ENCODE results near the gene C12orf76. TPM values are rescaled to one million over a fixed set of nuclear protein-coding genes. Genes with fewer than 3 reads are reported as not detected.

C12orf76 gene
- total RNA-seq, 1 experiment from 2014 or later, result 10.1 TPM

- CTCF ChIA-PET, result interaction anchor here (1.4 kb wide), 1 partner anchor 385 kb away, joined by 4 read pairs; no protein-coding TSS in a partner anchor
- no peaks in the 10 kb centered on the region for H4K20me1 ChIP-seq (ENCODE audit: insufficient read depth)
- H3K9me3 ChIP-seq (ENCODE audit: control insufficient read depth in 1 of 2, insufficient read depth in 1 of 2, low read depth in 1 of 2, low read length in 2 of 2), result no peaks in the 10 kb centered on the region
- RAD21 ChIA-PET (ENCODE audit: low non-redundant PET in 1 of 2, low total read pairs in 2 of 2, uncharacterized antibody in 2 of 2, unreplicated experiment in 2 of 2), result no interaction called here
- peaks cover 4 to 5% of the 10 kb centered on the region in 2 experiments; a peak in 3 of 4 replicates for H3K36me3 ChIP-seq (ENCODE audit: control insufficient read depth in 1 of 2, insufficient read depth in 2 of 2, low read length in 2 of 2)
- no peak for TF ChIP-seq POLR2AphosphoS5 (IDR thresholded peaks at IDR 0.05; ENCODE audit: low read depth, low read length)
- TF ChIP-seq ZFX (IDR thresholded peaks at IDR 0.05), result no peak
- TF ChIP-seq TCF7L2 (IDR thresholded peaks at IDR 0.05; ENCODE audit: borderline replicate concordance, extremely low read depth, insufficient read depth, insufficient read length), result no peak
- TF ChIP-seq POLR2A (IDR thresholded peaks at IDR 0.05; ENCODE audit: borderline replicate concordance, extremely low read depth, insufficient read depth, insufficient read length), result no peak
- TF ChIP-seq EZH2phosphoT487 (IDR thresholded peaks at IDR 0.05; ENCODE audit: borderline replicate concordance), result no peak
- TF ChIP-seq ZBTB33 (IDR thresholded peaks at IDR 0.05; ENCODE audit: extremely low read depth, insufficient replicate concordance, low read length), result no peak
- no TSS peak for BruUV-seq (replicated peaks)
- peak overlapping the region in 1 of 2 experiments; percentile 99; a peak in 1 of 4 replicates for H3K4me3 ChIP-seq (replicated peaks in 1 of 2; ENCODE audit: low read depth in 1 of 2, low read length in 2 of 2)
- H3K27me3 ChIP-seq (ENCODE audit: insufficient read depth, low read length), result no peaks in the 10 kb centered on the region
- no peak overlapping the region for H2AFZ ChIP-seq (ENCODE audit: low read depth, low read length, poor library complexity, severe bottlenecking)
- POLR2A ChIA-PET, result no interaction called here
- intact Hi-C loops (cut with micrococcal nuclease), result no loop called here
- DNase-seq (ENCODE audit: low read depth, low spot score), result no peak
- peak overlapping the region; percentile 93 for H3K4me2 ChIP-seq (ENCODE audit: low read length)
- H3K27ac ChIP-seq (ENCODE audit: low read depth, low read length), result no peak overlapping the region
- peaks cover 49% of the 10 kb centered on the region for H3K79me2 ChIP-seq (ENCODE audit: insufficient read depth, low read length)
- peaks cover 11 to 28% of the 10 kb centered on the region in 2 experiments; a peak in 3 of 4 replicates for H3K4me1 ChIP-seq (ENCODE audit: control insufficient read depth in 1 of 2, insufficient read depth in 2 of 2, low read length in 2 of 2)
- no peak for ATAC-seq
- no peaks in the 10 kb centered on the region for H3K9me2 ChIP-seq (ENCODE audit: insufficient read depth)
- H3K9ac ChIP-seq (ENCODE audit: low read length), result no peak overlapping the region; the same call in 1 of the 2 replicates
Observed at GRCh38 chr12:110046451-110047187, 1.7 kb downstream of the C12orf76 start.
